Stimulated activated CD4-positive, alpha-beta T cell treated with anti-CD3 and anti-CD28 coated beads, Interleukin-4, amount 100 ng/mL, for 4 hours (primary cell): ENCODE results near the gene SLC38A9.
"Not testable (repeated sequence)": the region's sequence is repeated elsewhere in the genome, so short reads cannot be mapped to it uniquely, and the experiment has no call there.

ENCODE experiments used
- DNase-seq, 2 experiments: peaks; one replicate each; pipeline ENCODE4 v3.0.0-alpha.2; 2020

SLC38A9 gene

GRCh38 chr5:55702598-55703345, 9.4 kb downstream of the SLC38A9 start:
- no peak for DNase-seq

- DNase-seq: no peak
Observed at GRCh38 chr5:55701462-55702103, 10.5 kb downstream of the SLC38A9 start.

- DNase-seq: no peak
Observed at GRCh38 chr5:55700745-55701144, 11.4 kb downstream of the SLC38A9 start.

GRCh38 chr5:55699041-55699688, 13.0 kb downstream of the SLC38A9 start:
- DNase-seq: no peak

GRCh38 chr5:55696704-55697103, 15.4 kb downstream of the SLC38A9 start:
- not testable (repeated sequence) for DNase-seq

GRCh38 chr5:55694152-55694830, 17.8 kb downstream of the SLC38A9 start:
- no peak for DNase-seq

- no peak for DNase-seq
Observed at GRCh38 chr5:55692509-55692908, 19.6 kb downstream of the SLC38A9 start.

- DNase-seq: no peak
Observed at GRCh38 chr5:55692106-55692417, 20.1 kb downstream of the SLC38A9 start.

GRCh38 chr5:55691265-55692105, 20.6 kb downstream of the SLC38A9 start:
- DNase-seq: no peak

GRCh38 chr5:55682071-55682470, 30.1 kb downstream of the SLC38A9 start:
- DNase-seq: no peak

GRCh38 chr5:55681301-55681700, 30.8 kb downstream of the SLC38A9 start:
- no peak for DNase-seq

- no peak for DNase-seq
Observed at GRCh38 chr5:55680353-55680752, 31.8 kb downstream of the SLC38A9 start.

- DNase-seq: no peak
Observed at GRCh38 chr5:55679556-55679955, 32.6 kb downstream of the SLC38A9 start.

GRCh38 chr5:55675119-55675518, 37.0 kb downstream of the SLC38A9 start:
- DNase-seq: no peak

GRCh38 chr5:55674340-55674739, 37.8 kb downstream of the SLC38A9 start:
- DNase-seq: no peak

- DNase-seq: no peak
Observed at GRCh38 chr5:55672477-55672911, 39.6 kb downstream of the SLC38A9 start.

- no peak for DNase-seq
Observed at GRCh38 chr5:55671975-55672374, 40.1 kb downstream of the SLC38A9 start.

GRCh38 chr5:55668356-55668755, 43.8 kb downstream of the SLC38A9 start:
- DNase-seq: no peak

- DNase-seq: no peak
Observed at GRCh38 chr5:55667938-55668337, 44.2 kb downstream of the SLC38A9 start.

GRCh38 chr5:55665065-55665464, 47.1 kb downstream of the SLC38A9 start:
- no peak for DNase-seq

GRCh38 chr5:55657443-55657842, 54.7 kb downstream of the SLC38A9 start:
- DNase-seq: no peak

GRCh38 chr5:55650386-55650785, 61.7 kb downstream of the SLC38A9 start:
- DNase-seq: no peak

GRCh38 chr5:55649963-55650362, 62.2 kb downstream of the SLC38A9 start:
- DNase-seq: no peak
